ENCODE data around the gene SLC35G3.
"Not testable (repeated sequence)": the region's sequence is repeated elsewhere in the genome, so short reads cannot be mapped to it uniquely, and the experiment has no call there.

SLC35G3 gene

DNA sequence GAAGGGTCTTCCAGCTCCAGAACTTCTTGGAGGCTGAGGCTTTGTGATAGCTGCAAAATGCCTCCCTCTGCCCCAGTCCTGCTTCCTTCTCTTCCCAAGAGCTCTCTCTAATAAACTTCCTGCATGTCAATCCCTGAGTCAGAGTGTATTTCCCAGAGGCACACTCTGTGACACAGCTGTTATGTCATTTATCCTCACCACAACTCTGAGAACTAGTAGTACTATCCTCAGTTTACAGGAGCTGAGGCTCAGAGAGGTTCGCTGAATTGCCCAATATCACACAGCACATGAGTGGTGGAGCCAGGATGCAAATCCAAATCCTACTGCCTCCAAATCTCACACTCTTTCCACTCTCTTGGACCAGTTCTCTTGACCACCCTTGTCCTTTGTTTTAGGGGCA lies 26.5 kb downstream of the SLC35G3 start:
- intact Hi-C loops (cut with DNase I), result no loop called here
- no peak for DNase-seq

DNA sequence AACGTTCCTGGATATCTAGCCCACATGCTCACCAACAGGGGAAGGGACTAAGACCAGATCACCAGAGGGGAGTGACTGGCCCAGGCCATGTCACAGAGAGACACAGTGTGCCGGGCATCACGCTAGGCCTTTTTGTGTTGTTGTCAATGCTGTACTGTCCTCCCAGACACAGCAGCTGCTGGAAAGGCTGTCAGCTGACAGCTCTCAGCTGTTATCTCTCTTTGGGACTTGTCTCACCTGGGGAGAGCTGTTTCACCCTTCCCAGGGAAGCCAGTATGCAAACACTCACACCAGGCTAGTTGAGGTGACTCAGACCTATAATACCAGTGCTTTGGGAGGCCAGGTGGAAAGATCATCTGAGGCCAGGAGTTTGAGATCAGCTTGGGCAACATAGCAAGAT lies 27.1 kb downstream of the SLC35G3 start:
- peak in 1 of 10 donors; percentile 50 for DNase-seq
- intact Hi-C loops (cut with DNase I), result no loop called here

DNA sequence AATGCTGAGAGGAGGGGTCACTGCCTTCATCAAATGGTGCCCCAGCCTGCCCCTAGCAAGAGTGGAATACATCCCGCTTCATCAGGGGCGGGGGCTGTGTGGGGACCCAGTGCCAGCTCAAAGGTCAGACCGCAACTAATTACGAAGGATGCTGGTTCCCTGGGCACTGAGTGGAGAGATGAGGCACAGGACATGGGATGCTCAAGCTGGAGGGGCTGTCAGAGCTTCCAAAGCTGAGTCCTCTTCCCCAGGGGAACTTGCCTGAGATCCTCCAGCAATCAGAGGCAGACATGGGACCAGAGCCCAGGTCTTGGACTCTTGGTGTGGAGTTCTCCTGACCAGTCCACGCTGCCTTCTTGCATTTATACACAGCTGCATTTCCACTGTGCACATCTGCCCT lies 27.7 kb downstream of the SLC35G3 start:
- intact Hi-C loops (cut with DNase I), result no loop called here
- no peak for DNase-seq

DNA sequence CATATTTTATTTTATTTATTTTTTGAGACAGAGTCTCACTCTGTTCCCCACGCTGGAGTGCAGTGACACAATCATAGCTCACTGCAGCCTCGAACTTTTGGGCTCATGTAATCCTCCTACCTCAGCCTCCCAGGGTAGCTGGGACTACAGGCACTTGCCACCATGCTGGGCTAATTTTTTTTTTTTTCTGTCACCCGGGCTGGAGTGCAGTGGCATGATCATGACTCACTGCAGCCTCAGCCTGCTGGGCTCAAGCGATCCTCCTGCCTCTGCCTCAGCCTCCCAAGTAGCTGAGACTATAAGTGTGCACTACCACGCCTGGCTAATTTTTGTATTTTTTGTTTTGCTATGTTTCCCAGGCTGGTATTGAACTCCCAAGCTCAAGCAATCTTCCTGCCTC lies 29.5 kb downstream of the SLC35G3 start:
- intact Hi-C loops (cut with DNase I), result no loop called here

DNA sequence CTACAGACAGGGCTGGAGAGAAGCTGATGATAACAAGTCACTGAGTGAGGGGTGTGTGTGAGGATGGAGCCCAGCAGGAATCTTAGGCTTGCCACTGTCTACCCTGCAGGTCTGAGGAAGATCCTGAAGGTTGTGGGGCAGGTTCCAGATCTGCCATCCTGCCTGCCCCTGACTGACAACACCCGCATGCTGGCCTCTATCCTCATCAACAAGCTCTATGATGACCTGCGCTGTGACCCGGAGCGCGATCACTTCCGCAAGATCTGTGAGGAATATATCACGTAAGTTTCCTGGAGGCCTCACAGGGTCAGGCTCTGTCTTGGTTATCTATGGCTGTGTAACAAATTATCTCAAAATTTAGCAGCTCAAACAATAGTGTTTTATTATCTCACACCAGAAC lies 30.3 kb downstream of the SLC35G3 start:
- DNase-seq, result no peak
- intact Hi-C loops (cut with DNase I), result no loop called here

More for the DNA sequence above, 29.5 kb downstream of the SLC35G3 start:
- no peak for DNase-seq

DNA sequence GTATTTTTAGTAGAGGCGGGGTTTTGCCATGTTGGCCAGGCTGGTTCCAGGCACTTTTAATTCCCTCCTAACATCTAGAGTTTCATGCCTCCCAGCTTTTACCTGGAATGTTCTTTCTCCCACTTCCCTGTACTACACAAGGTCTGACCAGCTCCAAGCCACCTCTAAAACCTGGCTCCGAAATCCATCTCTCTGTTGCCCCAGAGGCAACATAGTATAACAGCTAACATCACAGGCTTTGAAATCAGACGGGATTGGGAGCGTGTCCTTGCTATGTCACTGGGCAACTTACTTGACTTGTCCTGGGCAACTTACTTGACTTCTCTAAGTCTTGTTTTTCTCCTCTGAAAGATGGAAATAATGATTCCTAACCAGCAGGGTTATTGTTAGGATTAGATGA lies 31.4 kb downstream of the SLC35G3 start:
- intact Hi-C loops (cut with DNase I), result no loop called here

DNA sequence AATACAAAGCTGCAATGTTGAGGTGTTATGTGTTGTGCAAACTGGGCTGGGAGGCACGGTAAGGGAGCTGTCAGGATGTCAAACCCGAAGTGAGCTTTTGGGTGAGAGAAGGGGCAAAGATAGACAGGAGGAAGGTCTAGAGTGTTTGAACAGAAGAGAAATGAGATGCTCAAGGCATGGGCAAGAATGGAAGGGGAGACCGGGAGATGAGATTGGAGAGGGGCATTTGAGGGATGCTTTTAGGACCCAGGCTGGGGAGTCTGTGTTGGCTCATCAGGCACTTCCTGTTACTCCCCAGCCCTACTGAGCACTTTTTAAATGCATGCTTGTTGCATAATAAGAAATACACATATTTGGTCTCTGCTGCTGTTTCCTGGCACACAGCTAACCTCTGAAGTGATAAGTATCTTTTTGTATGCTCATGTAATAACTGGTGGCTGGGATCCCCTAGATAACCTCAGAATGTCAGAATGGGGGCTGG lies 32.9 kb downstream of the SLC35G3 start:
- intact Hi-C loops (cut with DNase I), result no loop called here
- DNase-seq, result no peak

More for the DNA sequence above, 31.4 kb downstream of the SLC35G3 start:
- DNase-seq, result peak in 1 of 10 donors; percentile 27

DNA sequence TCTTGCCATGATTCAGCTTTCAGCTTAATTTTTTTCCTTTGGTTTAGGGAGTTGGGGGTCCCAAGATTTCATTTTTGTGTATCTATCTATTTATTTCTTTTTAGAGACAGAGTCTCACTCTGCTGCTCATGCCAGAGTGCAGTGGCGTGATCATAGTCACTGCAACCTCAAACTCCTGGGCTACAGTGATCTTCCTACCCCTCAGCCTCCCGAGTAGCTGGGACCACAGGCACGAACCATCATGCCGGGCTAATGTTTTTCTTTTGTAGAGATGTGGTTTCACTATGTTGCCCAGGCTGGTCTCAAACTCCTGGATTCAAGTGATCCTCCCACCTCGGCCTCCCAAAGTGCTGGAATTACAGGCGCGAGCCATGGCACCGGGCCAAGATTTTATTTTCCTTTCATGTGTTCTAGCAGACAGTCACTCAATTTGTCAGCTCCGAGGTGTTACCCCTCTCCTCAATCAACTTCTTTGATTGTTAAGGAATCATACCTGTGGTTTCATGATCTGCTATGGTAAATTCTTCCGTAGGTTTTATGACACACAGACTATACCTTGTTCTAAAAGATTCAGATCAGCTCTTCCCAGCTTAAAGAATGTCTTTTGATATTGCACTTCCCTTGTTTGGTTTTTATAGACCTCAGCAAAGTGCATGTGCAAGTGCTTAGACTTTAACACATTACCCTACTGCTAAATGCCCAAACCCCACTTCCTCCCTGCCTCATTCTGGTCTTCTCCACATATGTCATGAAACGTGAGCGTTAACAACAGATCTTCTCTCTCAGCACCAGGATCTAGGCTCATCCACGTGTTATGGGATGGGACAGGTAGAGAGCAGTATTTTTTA lies 33.6 kb downstream of the SLC35G3 start:
- DNase-seq, result peak in 2 of 10 donors; percentile 16 to 49
- intact Hi-C loops (cut with DNase I), result no loop called here

DNA sequence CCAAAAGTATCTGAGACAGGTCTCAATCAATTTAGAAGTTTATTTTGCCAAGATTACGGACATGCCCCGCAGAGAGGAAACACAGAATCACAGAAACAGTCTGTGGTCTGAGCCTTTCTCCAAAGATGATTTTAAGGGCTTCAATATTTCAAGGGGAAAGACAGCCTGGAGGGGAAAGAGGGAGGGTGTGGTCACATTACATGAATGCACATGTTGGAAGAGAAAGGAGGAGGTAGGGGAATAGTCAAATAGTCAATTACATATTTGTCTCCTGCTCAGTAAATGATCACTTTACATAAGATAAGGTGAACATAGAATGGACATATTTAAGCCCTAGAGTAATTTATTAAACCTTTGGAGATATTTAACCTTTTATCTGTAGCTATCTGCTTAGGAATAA lies 34.3 kb downstream of the SLC35G3 start:
- intact Hi-C loops (cut with DNase I), result no loop called here
- no peak for DNase-seq

DNA sequence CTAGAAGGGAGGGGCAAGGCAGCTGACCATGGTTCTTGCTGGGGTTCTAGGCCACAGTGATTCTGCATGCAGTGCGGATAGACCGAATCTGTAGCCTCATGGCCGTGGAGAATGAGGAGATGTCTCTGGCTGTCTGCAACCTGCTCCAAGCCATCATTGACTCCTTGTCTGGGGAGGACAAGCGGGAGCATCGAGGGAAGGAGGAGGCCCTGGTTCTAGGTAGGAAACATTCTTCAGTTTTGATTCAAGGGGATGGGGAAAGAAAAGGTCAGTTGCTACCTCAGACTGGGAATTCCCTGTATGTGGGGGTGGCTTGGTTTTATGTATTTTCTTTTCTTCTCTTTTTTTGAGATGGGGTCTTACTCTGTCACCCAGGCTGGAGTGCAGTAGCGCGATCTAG lies 38.9 kb downstream of the SLC35G3 start:
- DNase-seq, result no peak
- intact Hi-C loops (cut with DNase I), result no loop called here

DNA sequence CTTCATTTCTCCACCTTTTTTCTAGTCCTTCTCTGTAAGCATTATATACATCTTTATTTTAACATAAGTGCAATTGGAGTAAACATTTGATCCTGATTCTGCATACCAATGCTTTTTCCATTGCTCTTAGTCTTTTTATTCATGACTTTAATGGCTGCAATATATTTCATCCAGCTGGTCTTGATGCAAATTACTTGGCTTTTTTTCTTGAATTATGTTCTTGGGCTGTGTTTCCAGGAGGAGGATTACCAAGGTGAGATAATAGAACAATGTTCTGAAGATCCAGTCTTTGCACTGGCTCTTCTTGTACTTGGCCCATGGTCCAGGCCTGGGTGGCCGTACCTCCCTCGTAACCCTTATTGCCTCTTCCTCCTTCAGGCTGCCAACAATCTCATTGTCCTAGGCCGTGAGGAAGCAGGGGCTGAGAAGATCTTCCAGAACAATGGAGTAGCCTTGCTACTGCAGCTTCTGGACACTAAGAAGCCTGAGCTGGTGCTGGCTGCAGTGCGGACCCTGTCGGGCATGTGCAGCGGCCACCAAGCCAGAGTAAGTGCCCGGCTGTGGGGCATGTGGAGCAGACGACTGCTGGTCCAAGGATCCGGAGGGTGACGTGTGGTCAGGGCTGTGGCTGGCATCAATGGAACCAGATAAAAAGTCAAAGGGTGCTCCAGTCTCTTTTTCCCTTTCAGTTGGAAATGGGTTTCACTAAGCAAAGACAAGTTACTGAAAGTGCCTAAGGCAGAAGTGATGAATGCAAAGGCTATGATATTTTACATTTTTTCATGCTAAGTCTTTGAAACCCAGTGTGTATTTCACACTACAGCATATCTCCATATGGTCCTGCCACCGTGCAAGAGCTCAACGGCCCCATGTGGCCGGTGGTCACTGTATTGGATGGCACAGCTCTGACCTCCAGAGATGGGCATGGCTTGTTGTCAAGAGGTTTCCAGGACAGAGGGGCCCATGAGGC lies 39.7 kb downstream of the SLC35G3 start:
- peak in 2 of 10 donors; percentile 39 to 74 for DNase-seq
- intact Hi-C loops (cut with DNase I), result no loop called here

DNA sequence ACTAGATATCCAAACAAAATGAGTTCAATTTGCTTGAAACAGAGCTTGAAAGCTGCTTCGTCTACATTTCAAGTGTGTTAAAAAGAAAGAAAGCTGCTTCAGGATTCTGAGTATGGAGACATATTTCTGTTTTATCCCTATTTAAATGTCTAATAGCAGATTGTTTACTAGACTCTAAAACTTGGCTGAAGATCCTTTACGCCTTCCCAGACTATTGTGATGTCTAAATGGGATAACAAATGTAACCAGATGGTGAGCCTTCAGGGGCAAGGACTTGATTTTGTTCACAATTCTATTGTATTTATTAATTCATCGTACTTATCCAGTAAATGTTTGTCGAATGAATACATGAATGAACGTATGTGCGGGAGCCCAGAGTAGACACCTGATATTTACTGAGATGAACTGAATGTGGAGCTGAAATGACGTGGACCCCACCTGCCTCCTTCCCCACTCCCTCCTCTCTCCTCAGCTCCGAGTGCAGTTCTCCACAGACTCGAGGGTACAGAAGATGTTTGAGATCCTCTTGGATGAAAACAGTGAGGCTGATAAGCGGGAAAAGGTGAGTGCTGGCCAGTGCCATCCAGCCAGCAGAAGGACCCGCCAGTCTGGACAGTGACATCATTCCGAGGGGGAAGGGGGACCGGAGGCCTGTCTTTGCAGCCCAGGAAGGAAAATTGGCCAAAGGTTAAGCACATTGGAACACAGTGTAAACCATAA lies 41.6 kb downstream of the SLC35G3 start:
- intact Hi-C loops (cut with DNase I), result no loop called here
- DNase-seq, result peak in 1 of 10 donors; percentile 52

DNA sequence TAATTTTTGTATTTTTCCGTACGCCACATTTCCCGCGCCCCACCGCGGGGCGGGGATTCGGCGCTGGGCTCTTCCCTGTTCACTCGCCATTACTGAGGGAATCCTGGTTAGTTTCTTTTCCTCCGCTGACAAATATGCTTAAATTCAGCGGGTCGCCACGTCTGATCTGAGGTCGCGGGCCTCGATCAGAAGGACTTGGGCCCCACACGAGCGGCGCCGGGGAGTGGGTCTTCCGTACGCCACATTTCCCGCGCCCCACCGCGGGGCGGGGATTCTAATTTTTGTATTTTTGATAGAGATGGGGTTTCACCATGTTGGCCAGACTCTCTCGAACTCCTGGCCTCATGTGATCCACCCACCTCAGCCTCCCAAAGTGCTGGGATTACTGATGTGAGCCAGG lies 43.1 kb downstream of the SLC35G3 start:
- DNase-seq, result peak in 2 of 10 donors; percentile 20 to 64
- intact Hi-C loops (cut with DNase I), result not testable (repeated sequence)

DNA sequence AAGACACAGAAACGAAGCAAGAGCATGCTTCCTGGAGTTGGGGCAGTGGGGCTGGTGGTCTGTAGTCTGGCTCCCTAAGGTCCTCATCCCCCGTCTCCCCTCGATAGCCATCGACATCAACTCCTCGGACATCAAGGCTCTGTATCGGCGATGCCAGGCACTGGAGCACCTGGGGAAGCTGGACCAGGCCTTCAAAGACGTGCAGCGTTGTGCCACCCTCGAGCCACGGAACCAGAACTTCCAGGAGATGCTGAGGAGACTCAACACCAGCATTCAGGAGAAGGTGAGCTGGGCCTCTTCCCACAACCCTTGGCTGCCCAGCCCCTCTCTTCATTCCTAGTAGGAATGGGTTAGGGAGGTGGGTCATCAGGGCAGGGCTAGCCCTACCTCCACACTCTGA lies 44.3 kb downstream of the SLC35G3 start:
- DNase-seq, result peak in 1 of 10 donors; percentile 53
- intact Hi-C loops (cut with DNase I), result loop anchor here (10.0 kb wide), 1 partner anchor 425 kb away; the partner anchor contains the start of gene PEX12

DNA sequence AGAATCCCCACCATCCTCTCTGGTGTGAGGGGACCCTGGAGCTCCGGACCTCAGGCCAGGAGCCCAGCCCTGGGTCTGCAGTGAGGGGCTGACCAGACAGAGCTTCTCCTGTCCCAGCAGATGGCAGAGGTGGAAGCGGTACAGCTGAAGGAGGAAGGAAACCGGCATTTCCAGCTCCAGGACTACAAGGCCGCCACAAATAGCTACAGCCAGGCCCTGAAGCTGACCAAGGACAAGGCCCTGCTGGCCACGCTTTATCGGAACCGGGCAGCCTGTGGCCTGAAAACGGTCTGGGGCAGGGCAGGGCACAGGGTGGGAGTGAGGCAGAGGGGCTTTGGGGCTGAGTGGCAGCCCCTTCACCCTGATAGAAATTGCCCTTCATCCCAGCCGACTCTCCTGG lies 46.0 kb downstream of the SLC35G3 start:
- peak in 1 of 10 donors; percentile 75 for DNase-seq
- intact Hi-C loops (cut with DNase I), result loop anchor here (10.0 kb wide), 1 partner anchor 427 kb away; the partner anchor contains the start of gene PEX12

DNA sequence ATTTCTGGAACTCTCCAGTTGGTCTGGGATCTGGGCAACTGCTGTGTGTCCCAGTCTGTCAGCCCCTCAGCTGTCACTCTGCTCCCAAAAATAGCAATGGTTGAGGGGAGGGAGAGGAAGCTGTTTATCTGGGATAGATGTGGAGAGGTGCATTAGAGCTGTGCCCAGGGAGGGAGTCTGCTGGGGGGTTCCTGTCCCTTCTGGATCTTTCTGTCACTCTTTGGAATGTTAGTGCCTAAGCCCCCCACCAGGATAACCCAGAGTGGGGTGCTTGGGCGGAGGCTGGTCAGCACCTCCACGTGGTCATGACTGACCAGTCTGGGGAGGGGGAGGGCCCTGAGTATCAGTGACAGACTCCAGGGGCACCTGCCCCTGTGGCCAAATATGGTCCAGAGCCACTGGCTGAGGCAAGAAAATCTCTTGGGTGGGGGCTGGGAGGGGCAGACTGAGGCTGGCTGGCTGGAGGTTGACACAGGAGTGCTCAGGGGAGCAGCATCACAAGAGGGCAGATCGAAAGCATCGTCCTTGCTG lies 46.8 kb downstream of the SLC35G3 start, which contains the start of gene UNC45B:
Gene UNC45B (plus strand): TSS at position 443 of the 531 bp plus-strand sequence. CDS start 447 bp downstream, outside the sequence.
- DNase-seq, result peak in 1 of 10 donors; percentile 40
- intact Hi-C loops (cut with DNase I), result loop anchor here (10.0 kb wide), 1 partner anchor 427 kb away; the partner anchor contains the start of gene PEX12

DNA sequence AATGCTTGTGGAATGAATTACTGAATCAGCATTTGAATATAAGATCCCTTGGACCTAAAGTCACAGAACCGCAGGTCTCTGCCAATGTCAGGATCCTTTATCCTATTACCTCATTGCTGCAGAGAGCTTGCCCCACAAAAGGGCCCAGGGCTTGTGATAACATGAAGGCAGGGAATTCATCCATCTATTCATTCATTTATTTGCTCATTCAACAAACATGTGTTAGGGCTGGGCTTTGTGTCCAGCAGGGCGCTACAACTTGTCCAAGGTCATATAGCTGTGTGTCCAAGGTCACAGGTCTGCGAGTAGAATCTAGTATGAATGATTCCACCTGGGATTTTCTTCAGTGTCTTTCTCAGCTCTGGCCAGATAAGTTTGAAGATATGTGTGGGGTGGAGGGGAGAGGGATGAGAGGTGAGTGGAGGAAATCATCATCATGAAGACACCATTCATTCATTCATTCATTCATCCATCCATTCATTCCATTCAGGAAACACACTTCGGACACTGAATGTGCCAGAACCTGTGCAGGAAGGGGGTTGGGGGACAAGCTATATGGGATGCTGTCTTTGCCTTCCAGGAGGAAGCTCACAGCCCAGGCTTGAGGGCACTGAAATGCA lies 47.9 kb downstream of the SLC35G3 start:
- intact Hi-C loops (cut with DNase I), result loop anchor here (10.0 kb wide), 1 partner anchor 428 kb away; the partner anchor contains the start of gene PEX12
- peak in 1 of 10 donors; percentile 7 for DNase-seq

DNA sequence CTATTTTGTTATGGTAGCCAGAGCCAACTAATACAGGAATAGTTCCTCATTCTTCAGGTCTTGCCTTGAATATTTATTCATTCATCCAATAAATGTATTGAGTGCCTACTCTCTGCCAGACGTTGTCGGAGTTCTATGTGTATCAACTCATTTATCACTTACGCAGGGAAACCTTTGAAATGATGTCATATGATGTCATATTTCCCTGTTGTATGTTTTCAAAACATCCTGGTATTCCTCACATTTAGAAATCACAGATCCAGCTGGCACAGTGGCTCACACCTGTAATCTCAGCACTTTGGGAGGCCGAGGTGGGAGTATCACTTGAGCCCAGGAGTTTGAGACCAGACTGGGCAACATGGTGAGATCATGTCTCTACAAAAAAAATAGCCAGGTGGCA lies 49.4 kb downstream of the SLC35G3 start:
- intact Hi-C loops (cut with DNase I), result loop anchor here (10.0 kb wide), 1 partner anchor 430 kb away; the partner anchor contains the start of gene PEX12
- peak in 1 of 10 donors; percentile 14 for DNase-seq

Data from posterior cingulate gyrus (tissue), 11 donors.